ENCODE data around the gene SSBP4. TPM values are rescaled to one million over a fixed set of nuclear protein-coding genes. Genes with fewer than 3 reads are reported as not detected.

The SSBP4 gene
- total RNA-seq, 4 donors from 2014 or later = 23.7 to 48.1 (median 26.1) TPM

DNA sequence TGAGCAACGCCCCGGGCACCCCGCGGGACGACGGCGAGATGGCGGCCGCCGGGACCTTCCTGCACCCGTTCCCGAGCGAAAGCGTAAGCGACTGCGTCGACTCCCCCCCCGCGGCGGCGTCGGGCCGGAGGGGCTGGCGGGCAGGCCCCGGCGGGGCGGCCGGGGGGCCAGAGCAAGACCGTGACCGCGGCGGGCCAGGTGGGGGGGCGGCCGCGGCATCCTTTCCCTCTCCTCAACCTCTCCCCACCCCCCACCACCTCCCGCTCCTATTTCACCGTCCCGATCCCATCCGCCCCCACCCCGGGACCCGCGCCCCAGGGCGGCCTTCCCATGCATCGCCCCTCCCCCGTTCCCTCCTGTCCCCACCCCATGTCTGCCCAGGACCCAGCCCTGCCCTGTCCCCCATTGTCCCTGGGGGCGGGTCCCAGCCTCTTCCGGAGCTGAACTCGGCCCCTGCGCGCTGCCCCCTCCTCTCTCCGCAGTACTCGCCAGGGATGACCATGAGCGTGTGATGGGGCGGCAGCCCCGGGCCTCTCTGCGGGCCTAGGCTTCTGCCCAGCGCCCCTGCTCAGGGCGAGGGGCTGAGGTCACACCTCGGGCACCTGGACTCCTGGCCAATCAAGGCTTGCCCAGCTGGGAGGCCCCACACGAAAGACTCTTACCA lies 14.7 kb downstream of the SSBP4 start:
- Histone ChIP-seq H3K4me3 (peak overlapping the region; percentile 34 to 66 (median 46)), H3K27ac (peak overlapping the region; percentile 23 to 65 (median 53)), H3K36me3 (peaks cover 0 to 9% (median 0%) of the 10 kb centered on the region in 3 donors), H3K4me1 (peaks cover 41 to 86% (median 43%) of the 10 kb centered on the region in 3 donors), H3K27me3 (peaks cover 0 to 22% (median 0%) of the 10 kb centered on the region in 4 donors), H3K9me3 (no peaks in the 10 kb centered on the region)
- WGBS, 2 donors = 14 to 49% methylated on average over 1 to 4 of the region's 60 CpGs
- no peak for DNase-seq
- intact Hi-C loops (cut with DNase I) = no loop called here
- TF ChIP-seq POLR2A (IDR thresholded peaks at IDR 0.05) = no peak
- TF ChIP-seq, protein P1, sequence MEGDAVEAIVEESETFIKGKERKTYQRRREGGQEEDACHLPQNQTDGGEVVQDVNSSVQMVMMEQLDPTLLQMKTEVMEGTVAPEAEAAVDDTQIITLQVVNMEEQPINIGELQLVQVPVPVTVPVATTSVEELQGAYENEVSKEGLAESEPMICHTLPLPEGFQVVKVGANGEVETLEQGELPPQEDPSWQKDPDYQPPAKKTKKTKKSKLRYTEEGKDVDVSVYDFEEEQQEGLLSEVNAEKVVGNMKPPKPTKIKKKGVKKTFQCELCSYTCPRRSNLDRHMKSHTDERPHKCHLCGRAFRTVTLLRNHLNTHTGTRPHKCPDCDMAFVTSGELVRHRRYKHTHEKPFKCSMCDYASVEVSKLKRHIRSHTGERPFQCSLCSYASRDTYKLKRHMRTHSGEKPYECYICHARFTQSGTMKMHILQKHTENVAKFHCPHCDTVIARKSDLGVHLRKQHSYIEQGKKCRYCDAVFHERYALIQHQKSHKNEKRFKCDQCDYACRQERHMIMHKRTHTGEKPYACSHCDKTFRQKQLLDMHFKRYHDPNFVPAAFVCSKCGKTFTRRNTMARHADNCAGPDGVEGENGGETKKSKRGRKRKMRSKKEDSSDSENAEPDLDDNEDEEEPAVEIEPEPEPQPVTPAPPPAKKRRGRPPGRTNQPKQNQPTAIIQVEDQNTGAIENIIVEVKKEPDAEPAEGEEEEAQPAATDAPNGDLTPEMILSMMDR (IDR thresholded peaks at IDR 0.05) = no peak

DNA sequence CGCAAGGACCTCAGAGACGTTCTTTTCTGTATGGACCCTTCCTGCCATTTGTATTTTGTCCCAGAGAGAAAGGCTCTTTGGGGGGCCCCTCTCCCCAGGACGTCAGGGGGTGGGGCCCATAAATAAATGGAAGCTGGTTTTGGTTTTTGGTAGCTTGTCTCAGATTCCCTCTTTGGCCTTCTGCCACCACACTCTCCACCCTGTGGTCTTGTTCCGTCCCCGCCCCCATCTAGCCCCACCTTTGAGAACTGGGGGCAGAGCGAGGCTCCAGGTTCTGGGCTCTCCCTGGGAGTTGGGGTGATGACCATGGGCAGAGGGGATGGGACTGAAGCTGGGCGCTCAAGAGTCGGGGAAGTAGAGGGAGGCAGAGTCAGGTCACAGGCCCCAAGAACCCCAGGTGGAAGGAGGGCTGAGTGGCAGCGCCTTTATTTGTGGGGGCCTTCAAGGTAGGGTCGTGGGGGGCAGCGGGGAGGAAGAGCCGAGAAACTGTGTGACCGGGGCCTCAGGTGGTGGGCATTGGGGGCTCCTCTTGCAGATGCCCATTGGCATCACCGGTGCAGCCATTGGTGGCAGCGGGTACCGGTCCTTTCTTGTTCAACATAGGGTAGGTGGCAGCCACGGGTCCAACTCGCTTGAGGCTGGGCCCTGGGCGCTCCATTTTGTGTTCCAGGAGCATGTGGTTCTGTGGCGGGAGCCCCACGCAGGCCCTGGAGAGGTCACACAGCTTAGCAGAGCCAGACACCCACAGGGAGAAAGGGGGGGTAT lies 15.4 kb downstream of the SSBP4 start:
- no peaks in the 10 kb centered on the region for H3K9me3 ChIP-seq
- peak overlapping the region in 2 of 4 donors; percentile 52 to 66 for H3K4me3 ChIP-seq
- no peak for TF ChIP-seq POLR2A (IDR thresholded peaks at IDR 0.05)
- peaks cover 33 to 86% (median 43%) of the 10 kb centered on the region in 3 donors for H3K4me1 ChIP-seq
- no peak for DNase-seq
- H3K27ac ChIP-seq = peak overlapping the region in 3 of 4 donors; percentile 23 to 65 (median 58)
- peaks cover 0 to 9% (median 0%) of the 10 kb centered on the region in 3 donors for H3K36me3 ChIP-seq
- intact Hi-C loops (cut with DNase I) = no loop called here
- peaks cover 0 to 22% (median 0%) of the 10 kb centered on the region in 4 donors for H3K27me3 ChIP-seq
- 73 to 80% methylated on average over 8 to 13 of the region's 21 CpGs for WGBS, 2 donors

DNA sequence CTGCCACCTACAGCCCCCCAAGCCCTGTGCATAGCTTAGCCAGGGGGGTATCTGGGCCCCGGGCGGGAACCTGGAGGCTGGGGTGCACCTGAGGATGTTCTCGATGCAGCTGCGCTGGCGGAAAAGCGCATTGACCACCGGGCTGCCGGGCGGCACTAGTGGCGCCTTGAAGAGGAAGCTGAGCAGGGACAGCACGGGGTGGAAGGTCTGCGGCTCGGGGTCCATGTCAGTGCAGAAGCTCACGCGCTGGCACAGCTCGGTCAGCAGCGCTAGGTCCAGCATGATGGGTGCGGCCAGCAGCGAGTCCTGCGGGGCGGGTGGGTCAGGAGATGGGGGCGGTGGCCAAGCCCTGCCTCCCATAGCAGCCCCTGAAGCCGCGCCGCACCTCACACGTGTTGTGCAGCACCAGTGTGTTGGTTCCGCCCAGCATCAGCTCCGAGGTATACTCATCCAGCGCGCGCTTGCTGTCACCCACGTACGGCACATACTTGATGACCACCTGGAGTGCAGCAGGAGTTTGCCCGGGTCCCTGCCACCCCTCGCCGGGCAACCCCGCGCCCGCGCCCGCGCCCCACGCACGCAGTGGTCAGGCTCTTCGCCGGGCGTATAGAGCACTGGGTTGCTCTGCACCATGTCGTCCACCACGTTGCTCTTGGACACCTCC lies 16.1 kb downstream of the SSBP4 start:
- intact Hi-C loops (cut with DNase I) = no loop called here
- no peak overlapping the region for H3K4me3 ChIP-seq
- H3K4me1 ChIP-seq = peaks cover 32 to 84% (median 43%) of the 10 kb centered on the region in 3 donors
- no peak for TF ChIP-seq POLR2A (IDR thresholded peaks at IDR 0.05)
- TF ChIP-seq, protein P1 (IDR thresholded peaks at IDR 0.05) = no peak
- WGBS, 2 donors = 93 to 99% methylated on average over 15 to 19 of the region's 49 CpGs
- peaks cover 0 to 22% (median 0%) of the 10 kb centered on the region in 4 donors for H3K27me3 ChIP-seq
- DNase-seq = no peak
- no peaks in the 10 kb centered on the region for H3K9me3 ChIP-seq
- no peak overlapping the region for H3K27ac ChIP-seq
- peaks cover 0 to 9% (median 0%) of the 10 kb centered on the region in 3 donors for H3K36me3 ChIP-seq

- H3K9me3 ChIP-seq = no peaks in the 10 kb centered on the region
- H3K27me3 ChIP-seq = peaks cover 0 to 22% (median 0%) of the 10 kb centered on the region in 4 donors
- TF ChIP-seq, protein P1 (IDR thresholded peaks at IDR 0.05) = no peak
- TF ChIP-seq POLR2A (IDR thresholded peaks at IDR 0.05) = no peak
- DNase-seq = no peak
- H3K36me3 ChIP-seq = peaks cover 0 to 9% (median 0%) of the 10 kb centered on the region in 3 donors
- peaks cover 32 to 77% (median 43%) of the 10 kb centered on the region in 3 donors for H3K4me1 ChIP-seq
- 66 to 73% methylated on average over 6 to 23 of the region's 46 CpGs for WGBS, 2 donors
- peak overlapping the region in 2 of 4 donors; percentile 79 to 84 for H3K27ac ChIP-seq
- peak overlapping the region in 2 of 4 donors; percentile 62 to 71 for H3K4me3 ChIP-seq
- intact Hi-C loops (cut with DNase I) = no loop called here
Observed at GRCh38 chr19:18435842-18436670, 16.9 kb downstream of the SSBP4 start.
